OCI-LY1 (cell line): ENCODE data around the gene EPHA4.

Source experiments
- EZH2 ChIP-seq: fragments of 200-600 bp; sonication (generic), shearing (Covaris generic); IDR thresholded peaks from 2 replicates; pipeline ENCODE4 v1.8.0; 2017; ENCODE audit warnings: borderline replicate concordance, mixed run types, mild to moderate bottlenecking, antibody characterized with exemption, low read length, moderate library complexity, mixed read lengths
- TF ChIP-seq, protein P1 (sequence below): fragments of 200-600 bp; sonication (generic), shearing (Covaris generic); IDR thresholded peaks from 2 replicates; pipeline ENCODE4 v1.5.1; 2017; ENCODE audit warnings: mild to moderate bottlenecking, antibody characterized with exemption, low read length, moderate library complexity, mixed read lengths

DNA sequence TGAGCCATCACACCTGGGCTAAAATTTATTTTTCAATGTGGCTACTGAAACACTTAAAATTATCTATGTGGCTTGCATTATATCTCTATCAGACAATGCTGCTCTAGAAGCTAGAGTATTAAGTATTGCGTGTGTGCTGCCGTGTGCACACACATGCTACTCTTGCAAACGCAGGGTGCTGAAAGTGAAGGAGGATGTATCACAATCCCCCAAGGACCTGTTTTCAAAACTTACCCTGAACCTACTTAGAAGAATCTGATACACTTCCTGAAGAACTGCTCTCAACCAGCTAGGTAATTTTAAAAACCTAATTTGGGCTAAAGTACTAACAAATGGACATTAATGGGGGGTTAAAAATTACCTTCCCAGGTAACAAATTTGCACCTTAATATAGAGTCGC, 66.5 kb downstream of the EPHA4 start:
- TF ChIP-seq, protein P1, sequence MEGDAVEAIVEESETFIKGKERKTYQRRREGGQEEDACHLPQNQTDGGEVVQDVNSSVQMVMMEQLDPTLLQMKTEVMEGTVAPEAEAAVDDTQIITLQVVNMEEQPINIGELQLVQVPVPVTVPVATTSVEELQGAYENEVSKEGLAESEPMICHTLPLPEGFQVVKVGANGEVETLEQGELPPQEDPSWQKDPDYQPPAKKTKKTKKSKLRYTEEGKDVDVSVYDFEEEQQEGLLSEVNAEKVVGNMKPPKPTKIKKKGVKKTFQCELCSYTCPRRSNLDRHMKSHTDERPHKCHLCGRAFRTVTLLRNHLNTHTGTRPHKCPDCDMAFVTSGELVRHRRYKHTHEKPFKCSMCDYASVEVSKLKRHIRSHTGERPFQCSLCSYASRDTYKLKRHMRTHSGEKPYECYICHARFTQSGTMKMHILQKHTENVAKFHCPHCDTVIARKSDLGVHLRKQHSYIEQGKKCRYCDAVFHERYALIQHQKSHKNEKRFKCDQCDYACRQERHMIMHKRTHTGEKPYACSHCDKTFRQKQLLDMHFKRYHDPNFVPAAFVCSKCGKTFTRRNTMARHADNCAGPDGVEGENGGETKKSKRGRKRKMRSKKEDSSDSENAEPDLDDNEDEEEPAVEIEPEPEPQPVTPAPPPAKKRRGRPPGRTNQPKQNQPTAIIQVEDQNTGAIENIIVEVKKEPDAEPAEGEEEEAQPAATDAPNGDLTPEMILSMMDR = no peak
- no peak for TF ChIP-seq EZH2
